DLD1 (cell line): ENCODE measurements around the gene MUSTN1.

Source experiments
- in situ Hi-C: cut with HindIII; loops from 2 replicates; pipeline ENCODE4 v1.10.0; 2017; ENCODE audit warnings: low sequenced_read_pairs

Gene MUSTN1

GRCh38 chr3:52834871-52835501, at the start of gene MUSTN1:
TSS of gene MUSTN1 (minus strand) at chr3:52835019. CDS start at chr3:52834948, 71 bp downstream.
- in situ Hi-C loops = loop anchor here (5.0 kb wide), 1 partner anchor 92 kb away; no protein-coding TSS in a partner anchor

GRCh38 chr3:52882377-52882776, 47.6 kb upstream of the MUSTN1 start:
- in situ Hi-C loops = no loop called here

- in situ Hi-C loops = no loop called here
Measured at GRCh38 chr3:52881871-52882270, 47.1 kb upstream of the MUSTN1 start.

GRCh38 chr3:52880474-52880873, 45.7 kb upstream of the MUSTN1 start:
- in situ Hi-C loops = no loop called here

- in situ Hi-C loops = no loop called here
Measured at GRCh38 chr3:52880047-52880446, 45.2 kb upstream of the MUSTN1 start.

GRCh38 chr3:52879581-52879980, 44.8 kb upstream of the MUSTN1 start:
- in situ Hi-C loops = no loop called here

- in situ Hi-C loops = no loop called here
Measured at GRCh38 chr3:52879090-52879489, 44.3 kb upstream of the MUSTN1 start.

GRCh38 chr3:52877085-52877484, 42.3 kb upstream of the MUSTN1 start:
- in situ Hi-C loops = no loop called here

- in situ Hi-C loops = no loop called here
Measured at GRCh38 chr3:52874864-52875587, 40.2 kb upstream of the MUSTN1 start.

GRCh38 chr3:52874160-52874701, 39.4 kb upstream of the MUSTN1 start:
- in situ Hi-C loops = no loop called here

- in situ Hi-C loops = no loop called here
Measured at GRCh38 chr3:52873433-52874159, 38.8 kb upstream of the MUSTN1 start.

GRCh38 chr3:52872245-52872644, 37.4 kb upstream of the MUSTN1 start:
- in situ Hi-C loops = no loop called here

GRCh38 chr3:52871761-52872160, 36.9 kb upstream of the MUSTN1 start:
- in situ Hi-C loops = no loop called here

- in situ Hi-C loops = no loop called here
Measured at GRCh38 chr3:52870471-52870870, 35.7 kb upstream of the MUSTN1 start.

GRCh38 chr3:52866427-52866826, 31.6 kb upstream of the MUSTN1 start:
- in situ Hi-C loops = no loop called here

GRCh38 chr3:52865994-52866393, 31.2 kb upstream of the MUSTN1 start:
- in situ Hi-C loops = no loop called here

- in situ Hi-C loops = no loop called here
Measured at GRCh38 chr3:52860424-52860768, 25.6 kb upstream of the MUSTN1 start.

GRCh38 chr3:52859686-52860423, 25.0 kb upstream of the MUSTN1 start:
- in situ Hi-C loops = no loop called here

- in situ Hi-C loops = no loop called here
Measured at GRCh38 chr3:52857864-52858263, 23.0 kb upstream of the MUSTN1 start.

- in situ Hi-C loops = no loop called here
Measured at GRCh38 chr3:52857133-52857532, 22.3 kb upstream of the MUSTN1 start.

GRCh38 chr3:52856666-52857065, 21.8 kb upstream of the MUSTN1 start:
- in situ Hi-C loops = no loop called here
